Measurements from ENCODE around the gene C2CD3. TPM values are rescaled to one million over a fixed set of nuclear protein-coding genes. Genes with fewer than 3 reads are reported as not detected.
"Not testable (repeated sequence)": the region's sequence is repeated elsewhere in the genome, so short reads cannot be mapped to it uniquely, and the experiment has no call there.

C2CD3 gene
- total RNA-seq, 1 donor, result 21.7 TPM

- no peak for TF ChIP-seq CTCF (IDR thresholded peaks at IDR 0.05; ENCODE audit: insufficient read depth, low read length)
- DNase-seq (ENCODE audit: low read depth), result no peak
These were observed 49.0 kb downstream of the C2CD3 start for GRCh38 chr11:74121804-74122203.

GRCh38 chr11:74120260-74121035 lies 50.4 kb downstream of the C2CD3 start:
- not testable (repeated sequence) for H3K4me3 ChIP-seq (ENCODE audit: low read depth, low read length); DNase-seq (ENCODE audit: low read depth)

More at GRCh38 chr11:74121804-74122203, 49.0 kb downstream of the C2CD3 start:
- H3K4me3 ChIP-seq (ENCODE audit: low read depth, low read length), result no peak overlapping the region

GRCh38 chr11:74116719-74117118 lies 54.1 kb downstream of the C2CD3 start:
- no peak for DNase-seq (ENCODE audit: low read depth)
- no peak for TF ChIP-seq CTCF (IDR thresholded peaks at IDR 0.05; ENCODE audit: insufficient read depth, low read length)
- H3K4me3 ChIP-seq (ENCODE audit: low read depth, low read length), result no peak overlapping the region

GRCh38 chr11:74112877-74113276 lies 57.9 kb downstream of the C2CD3 start:
- DNase-seq (ENCODE audit: low read depth), result no peak
- no peak overlapping the region for H3K4me3 ChIP-seq (ENCODE audit: low read depth, low read length)
- no peak for TF ChIP-seq CTCF (IDR thresholded peaks at IDR 0.05; ENCODE audit: insufficient read depth, low read length)

- H3K4me3 ChIP-seq (ENCODE audit: low read depth, low read length), result no peak overlapping the region
- DNase-seq (ENCODE audit: low read depth), result no peak
- TF ChIP-seq CTCF (IDR thresholded peaks at IDR 0.05; ENCODE audit: insufficient read depth, low read length), result no peak
These were observed 64.7 kb downstream of the C2CD3 start for GRCh38 chr11:74106124-74106523.

GRCh38 chr11:74102321-74102720 lies 68.5 kb downstream of the C2CD3 start:
- no peak for DNase-seq (ENCODE audit: low read depth)
- TF ChIP-seq CTCF (IDR thresholded peaks at IDR 0.05; ENCODE audit: insufficient read depth, low read length), result no peak
- H3K4me3 ChIP-seq (ENCODE audit: low read depth, low read length), result no peak overlapping the region

- no peak for TF ChIP-seq CTCF (IDR thresholded peaks at IDR 0.05; ENCODE audit: insufficient read depth, low read length)
- DNase-seq (ENCODE audit: low read depth), result no peak
- H3K4me3 ChIP-seq (ENCODE audit: low read depth, low read length), result no peak overlapping the region
These were observed 70.1 kb downstream of the C2CD3 start for GRCh38 chr11:74100735-74101134.

All from fibroblast of the aortic adventitia (primary cell).